RWPE1 (cell line): ENCODE measurements around the gene SEC61A2.
"Not testable (repeated sequence)": the region's sequence is repeated elsewhere in the genome, so short reads cannot be mapped to it uniquely, and the experiment has no call there.

ENCODE experiments used
- CTCF ChIA-PET: fragments of 350-600 bp; sonication (Branson Sonifier 250); formaldehyde crosslinking; extraction: SDS; loops from one replicate; lab custom pipeline; 2021; lab: Yijun Ruan, JAX
- POLR2A ChIA-PET: fragments of 400-600 bp; formaldehyde crosslinking; extraction: SDS; loops from one replicate; lab custom pipeline; 2020; ENCODE audit warnings: antibody characterized with exemption; ENCODE audit not compliant: low non-redundant PET; lab: Yijun Ruan, JAX
- DNase-seq: peaks from one replicate; pipeline ENCODE4 v3.0.0; 2012; ENCODE audit warnings: low spot score
- H3K27ac ChIP-seq: fragments of 450-650 bp; 2 replicates; pipeline ENCODE4 v1.5.1; 2017
- CTCF ChIP-seq: fragments of 450-650 bp; conservative IDR thresholded peaks from 2 replicates; pipeline ENCODE4 v1.5.1; 2017; ENCODE audit warnings: low read depth, mild to moderate bottlenecking

SEC61A2 gene

GRCh38 chr10:12129222-12130111, at the start of gene SEC61A2:
Gene SEC61A2 (plus strand): TSS chr10:12129677. CDS start chr10:12129788, 111 bp downstream.
- H3K27ac ChIP-seq: peak within 1 kb of the TSS; percentile 84
- CTCF ChIA-PET: no interaction called here
- POLR2A ChIA-PET: no interaction called here
- DNase-seq: peak; percentile 99
- no peak for TF ChIP-seq CTCF

GRCh38 chr10:12081470-12081869, 48.0 kb upstream of the SEC61A2 start:
- ChIA-PET POLR2A (no interaction called here), CTCF (no interaction called here)
- DNase-seq: no peak
- TF ChIP-seq CTCF: no peak
- peak overlapping the region; percentile 19; the same call in 1 of the 2 replicates for H3K27ac ChIP-seq

GRCh38 chr10:12081879-12082557, 47.5 kb upstream of the SEC61A2 start:
- ChIA-PET POLR2A (no interaction called here), CTCF (no interaction called here)
- TF ChIP-seq CTCF: no peak
- peak overlapping the region; percentile 19; the same call in 1 of the 2 replicates for H3K27ac ChIP-seq
- peak; percentile 28 for DNase-seq

- TF ChIP-seq CTCF: no peak
- no peak for DNase-seq
- ChIA-PET POLR2A (no interaction called here), CTCF (interaction anchor here (0.6 kb wide), 1 partner anchor 126 kb away, joined by 4 read pairs; no protein-coding TSS in a partner anchor)
- no peak overlapping the region for H3K27ac ChIP-seq
These were observed 40.6 kb upstream of the SEC61A2 start for GRCh38 chr10:12088919-12089318.

- ChIA-PET POLR2A (no interaction called here), CTCF (interaction anchor here (0.6 kb wide), 1 partner anchor 298 kb away, joined by 3 read pairs; no protein-coding TSS in a partner anchor)
- TF ChIP-seq CTCF: no peak
- no peak overlapping the region for H3K27ac ChIP-seq
- DNase-seq: no peak
These were observed 38.1 kb upstream of the SEC61A2 start for GRCh38 chr10:12091421-12091820.

GRCh38 chr10:12097361-12097760, 32.1 kb upstream of the SEC61A2 start:
- CTCF ChIA-PET, DNase-seq, H3K27ac ChIP-seq: not testable (repeated sequence)
- POLR2A ChIA-PET: interaction anchor here (0.6 kb wide), 1 partner anchor 444 kb away, joined by 4 read pairs; no protein-coding TSS in a partner anchor
